HG03354 (cell line): ENCODE measurements around the gene ANAPC1.
A peak's percentile ranks its signal among the peaks of the same experiment; 100 is the strongest.
"Not testable (repeated sequence)": the region's sequence is repeated elsewhere in the genome, so short reads cannot be mapped to it uniquely, and the experiment has no call there.

Source experiments
- ATAC-seq: cut with Tn5 transposase; IDR thresholded peaks from one replicate; pipeline ENCODE4 v1.9.1; 2021; ENCODE audit warnings: mild to moderate bottlenecking; ENCODE audit not compliant: unreplicated experiment, poor library complexity, severe bottlenecking

ANAPC1 gene

GRCh38 chr2:111883661-111884591 is at the start of gene ANAPC1:
TSS of gene ANAPC1 (minus strand) at chr2:111884193. CDS start at chr2:111880825, 3,368 bp downstream.
- peak; percentile 89 for ATAC-seq

GRCh38 chr2:111932841-111933291 is 48.9 kb upstream of the ANAPC1 start:
- no peak for ATAC-seq

- ATAC-seq: no peak
These were observed 46.9 kb upstream of the ANAPC1 start for GRCh38 chr2:111930875-111931274.

GRCh38 chr2:111930409-111930808 is 46.4 kb upstream of the ANAPC1 start:
- ATAC-seq: no peak

- no peak for ATAC-seq
These were observed 43.7 kb upstream of the ANAPC1 start for GRCh38 chr2:111927723-111928122.

- no peak for ATAC-seq
These were observed 40.7 kb upstream of the ANAPC1 start for GRCh38 chr2:111924617-111925107.

- no peak for ATAC-seq
These were observed 39.3 kb upstream of the ANAPC1 start for GRCh38 chr2:111923276-111923804.

GRCh38 chr2:111919794-111920608 is 36.0 kb upstream of the ANAPC1 start:
- no peak for ATAC-seq

GRCh38 chr2:111919365-111919764 is 35.4 kb upstream of the ANAPC1 start:
- no peak for ATAC-seq

GRCh38 chr2:111918383-111918806 is 34.4 kb upstream of the ANAPC1 start:
- no peak for ATAC-seq

- no peak for ATAC-seq
These were observed 33.1 kb upstream of the ANAPC1 start for GRCh38 chr2:111917106-111917505.

GRCh38 chr2:111912547-111912946 is 28.6 kb upstream of the ANAPC1 start:
- ATAC-seq: no peak

- not testable (repeated sequence) for ATAC-seq
These were observed 27.4 kb upstream of the ANAPC1 start for GRCh38 chr2:111911295-111911977.

- no peak for ATAC-seq
These were observed 26.8 kb upstream of the ANAPC1 start for GRCh38 chr2:111910609-111911277.

GRCh38 chr2:111909997-111910396 is 26.0 kb upstream of the ANAPC1 start:
- not testable (repeated sequence) for ATAC-seq

- no peak for ATAC-seq
These were observed 25.1 kb upstream of the ANAPC1 start for GRCh38 chr2:111909079-111909478.

GRCh38 chr2:111908578-111908977 is 24.6 kb upstream of the ANAPC1 start:
- no peak for ATAC-seq

GRCh38 chr2:111905990-111906735 is 22.2 kb upstream of the ANAPC1 start:
- peak; percentile 74 for ATAC-seq
